ENCODE data around the gene ZSCAN22. TPM values are rescaled to one million over a fixed set of nuclear protein-coding genes. Genes with fewer than 3 reads are reported as not detected.

ZSCAN22 gene
- total and polyA plus RNA-seq, 2 of the 13 experiments (the other 11 are each of a cell fraction or from before 2014, with no cell fraction given), result 2.5 to 3.5 TPM

GRCh38 chr19:58386576-58387337, 60.0 kb downstream of the ZSCAN22 start, which contains the start of gene RPS5 (continued):
- no peak for TF ChIP-seq ZMAT3 (CRISPR knock-in tag; conservative IDR thresholded peaks at IDR 0.05)
- TF ChIP-seq IRF1 (CRISPR knock-in tag; IDR thresholded peaks at IDR 0.05; ENCODE audit: low read depth), result peak; percentile 61; the same call in 1 of the 2 replicates
- TF ChIP-seq EEA1 (CRISPR knock-in tag; IDR thresholded peaks at IDR 0.05; ENCODE audit: borderline replicate concordance), result peak; percentile 98
- 0 out of 2 replicates have a peak, but pooled peaks have one; percentile 47 for TF ChIP-seq PITX1 (CRISPR knock-in tag; IDR thresholded peaks at IDR 0.05)
- 0 out of 2 replicates have a peak, but pooled peaks have one; percentile 3 for TF ChIP-seq ZNF256 (CRISPR knock-in tag; conservative IDR thresholded peaks at IDR 0.05)
- TF ChIP-seq TCF12 (IDR thresholded peaks at IDR 0.05), result no peak
- TF ChIP-seq TCF12 (CRISPR knock-in tag; IDR thresholded peaks at IDR 0.05), result no peak; the same call in 1 of the 2 replicates
- TF ChIP-seq SIX4 (CRISPR knock-in tag; IDR thresholded peaks at IDR 0.05), result no peak; the same call in 1 of the 2 replicates
- TF ChIP-seq, protein P1, sequence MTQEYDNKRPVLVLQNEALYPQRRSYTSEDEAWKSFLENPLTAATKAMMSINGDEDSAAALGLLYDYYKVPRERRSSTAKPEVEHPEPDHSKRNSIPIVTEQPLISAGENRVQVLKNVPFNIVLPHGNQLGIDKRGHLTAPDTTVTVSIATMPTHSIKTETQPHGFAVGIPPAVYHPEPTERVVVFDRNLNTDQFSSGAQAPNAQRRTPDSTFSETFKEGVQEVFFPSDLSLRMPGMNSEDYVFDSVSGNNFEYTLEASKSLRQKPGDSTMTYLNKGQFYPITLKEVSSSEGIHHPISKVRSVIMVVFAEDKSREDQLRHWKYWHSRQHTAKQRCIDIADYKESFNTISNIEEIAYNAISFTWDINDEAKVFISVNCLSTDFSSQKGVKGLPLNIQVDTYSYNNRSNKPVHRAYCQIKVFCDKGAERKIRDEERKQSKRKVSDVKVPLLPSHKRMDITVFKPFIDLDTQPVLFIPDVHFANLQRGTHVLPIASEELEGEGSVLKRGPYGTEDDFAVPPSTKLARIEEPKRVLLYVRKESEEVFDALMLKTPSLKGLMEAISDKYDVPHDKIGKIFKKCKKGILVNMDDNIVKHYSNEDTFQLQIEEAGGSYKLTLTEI (CRISPR knock-in tag; conservative IDR thresholded peaks at IDR 0.05), result no peak
- no peak; the same call in 1 of the 2 replicates for TF ChIP-seq ZNF292 (CRISPR knock-in tag; IDR thresholded peaks at IDR 0.05; ENCODE audit: borderline replicate concordance, low read depth)
- TF ChIP-seq HMG20A (CRISPR knock-in tag; IDR thresholded peaks at IDR 0.05; ENCODE audit: borderline replicate concordance), result no peak
- TF ChIP-seq ZNF556 (CRISPR knock-in tag; IDR thresholded peaks at IDR 0.05; ENCODE audit: borderline replicate concordance), result no peak; the same call in 1 of the 2 replicates
- TF ChIP-seq ISX (CRISPR knock-in tag; conservative IDR thresholded peaks at IDR 0.05), result 0 out of 2 replicates have a peak, but pooled peaks have one; percentile 75
- TF ChIP-seq KAT8 (CRISPR knock-in tag; IDR thresholded peaks at IDR 0.05), result peak; percentile 94
- TF ChIP-seq ZSCAN29 (CRISPR knock-in tag; conservative IDR thresholded peaks at IDR 0.05), result peak; percentile 48; the same call in 1 of the 2 replicates
- TF ChIP-seq MED1 (CRISPR knock-in tag; IDR thresholded peaks at IDR 0.05), result peak; percentile 36
- no peak; the same call in 1 of the 2 replicates for TF ChIP-seq FOXK2 (IDR thresholded peaks at IDR 0.05)
- peak; percentile 69 for TF ChIP-seq FOXC1 (CRISPR knock-in tag; IDR thresholded peaks at IDR 0.05; ENCODE audit: borderline replicate concordance)
- peak; percentile 96; the same call in 2 of the 3 replicates for TF ChIP-seq MXI1 (IDR thresholded peaks at IDR 0.05; ENCODE audit: borderline replicate concordance, low read depth, low read length)
- TF ChIP-seq MYNN (CRISPR knock-in tag; IDR thresholded peaks at IDR 0.05; ENCODE audit: low read depth), result 0 out of 2 replicates have a peak, but pooled peaks have one; percentile 57
- TF ChIP-seq NR2F1 (CRISPR knock-in tag; IDR thresholded peaks at IDR 0.05), result 0 out of 4 replicates have a peak, but pooled peaks of 1 of the 2 experiments have one; percentile 6
- no peak for TF ChIP-seq TCF7L2 (IDR thresholded peaks at IDR 0.05; ENCODE audit: low read depth, low read length)
- no peak for TF ChIP-seq SKI (IDR thresholded peaks at IDR 0.05; ENCODE audit: partially characterized antibody)
- no peak for TF ChIP-seq SOX13 (IDR thresholded peaks at IDR 0.05)
- TF ChIP-seq SOX13 (CRISPR knock-in tag; conservative IDR thresholded peaks at IDR 0.05 in 1 of 2, IDR thresholded peaks at IDR 0.05 in 1 of 2), result no peak
- TF ChIP-seq ZMYM4 (CRISPR knock-in tag; IDR thresholded peaks at IDR 0.05), result peak; percentile 46
- TF ChIP-seq YEATS2 (CRISPR knock-in tag; IDR thresholded peaks at IDR 0.05; ENCODE audit: borderline replicate concordance), result peak; percentile 95
- TF ChIP-seq ZNF816 (CRISPR knock-in tag; IDR thresholded peaks at IDR 0.05; ENCODE audit: borderline replicate concordance), result no peak; the same call in 1 of the 2 replicates
- peak; percentile 58; the same call in 1 of the 2 replicates for TF ChIP-seq GATA4 (IDR thresholded peaks at IDR 0.05; ENCODE audit: borderline replicate concordance, low read depth)
- no peak; the same call in 1 of the 2 replicates for TF ChIP-seq KLF11 (CRISPR knock-in tag; IDR thresholded peaks at IDR 0.05)
